T-cell (primary cell): Measurements from ENCODE around the gene ZSWIM4. TPM values are rescaled to one million over a fixed set of nuclear protein-coding genes. Genes with fewer than 3 reads are reported as not detected.

Experiments
- ATAC-seq, 4 experiments: fragments of 200-7000 bp in 3 of 4; fragments of 150-1000 bp in 1 of 4; cut with Tn5 transposase; replicated peaks in 1 of 4; 1 replicate in 3 of 4; 2 replicates in 1 of 4; pipeline ENCODE4 v1.10.0; 2021; ENCODE audit warnings: moderate library complexity in 3 of 4, mild to moderate bottlenecking in 2 of 4, moderate number of reproducible peaks in 1 of 4
- CTCF ChIA-PET, 2 donors: fragments of 300-600 bp; sonication (Branson Sonifier 250); formaldehyde crosslinking; loops; one replicate each; lab custom pipeline; 2022; ENCODE audit warnings: antibody characterized with exemption in 2 of 2; lab: Charles Lee
- POLR2A ChIA-PET, 2 donors: fragments of 300-600 bp; sonication (Branson Sonifier 250); formaldehyde crosslinking; loops; one replicate each; lab custom pipeline; 2022; ENCODE audit warnings: antibody characterized with exemption in 2 of 2; lab: Charles Lee
- DNase-seq, 35 experiments: peaks; one replicate each; pipeline versions ENCODE4 v3.0.0 to v3.0.0-alpha.2; 2013 to 2023
- H3K27ac ChIP-seq: one replicate; pipeline ENCODE4 v1.5.1; 2013; ENCODE audit warnings: low read length
- H3K27me3 ChIP-seq, 2 experiments: replicated peaks in 1 of 2; 1 replicate in 1 of 2; 2 replicates in 1 of 2; pipeline versions ENCODE4 v1.6.1 to v1.7.0; 2013; ENCODE audit warnings: low read length in 1 of 2, mixed read lengths in 1 of 2; ENCODE audit not compliant: control insufficient read depth in 2 of 2, insufficient read depth in 2 of 2; ENCODE audit errors: extremely low read depth in 1 of 2
- H3K36me3 ChIP-seq, 2 donors: 1 replicate in 1 of 2; 2 replicates in 1 of 2; pipeline versions ENCODE4 v1.6.1 to v1.7.0; 2013; ENCODE audit warnings: low read length in 1 of 2; ENCODE audit not compliant: control insufficient read depth in 2 of 2, insufficient read depth in 1 of 2; ENCODE audit errors: extremely low read depth in 1 of 2
- H3K4me1 ChIP-seq, 2 experiments: 1 replicate in 1 of 2; 2 replicates in 1 of 2; pipeline versions ENCODE4 v1.6.1 to v1.7.0; 2013; ENCODE audit warnings: low read length in 2 of 2, mixed read lengths in 1 of 2; ENCODE audit not compliant: insufficient read depth in 2 of 2, control insufficient read depth in 1 of 2; ENCODE audit errors: extremely low read depth in 1 of 2
- H3K4me3 ChIP-seq, 2 donors: 1 replicate in 1 of 2; 2 replicates in 1 of 2; pipeline versions ENCODE4 v1.5.1 to v1.7.0; 2013; ENCODE audit warnings: mild to moderate bottlenecking in 2 of 2, low read length in 1 of 2, moderate library complexity in 1 of 2; ENCODE audit not compliant: control insufficient read depth in 1 of 2; ENCODE audit errors: extremely low read depth in 1 of 2
- H3K9me3 ChIP-seq: 2 replicates; pipeline ENCODE4 v1.7.0; 2013
- H3K27ac Mint-ChIP-seq, 2 donors: one replicate each; pipeline ENCODE4 v1.8.0; 2020 to 2021; ENCODE audit warnings: mild to moderate bottlenecking in 2 of 2, mixed read lengths in 2 of 2
- H3K27me3 Mint-ChIP-seq, 2 donors: one replicate each; pipeline ENCODE4 v1.8.0; 2021 to 2022; ENCODE audit warnings: mixed read lengths in 2 of 2
- H3K36me3 Mint-ChIP-seq: one replicate; pipeline ENCODE4 v1.8.0; 2021; ENCODE audit warnings: mixed read lengths
- H3K4me1 Mint-ChIP-seq, 3 donors: one replicate each; pipeline ENCODE4 v1.8.0; 2020 to 2022; ENCODE audit warnings: mixed read lengths in 3 of 3, mild to moderate bottlenecking in 1 of 3
- H3K4me3 Mint-ChIP-seq, 3 donors: one replicate each; pipeline ENCODE4 v1.8.0; 2020 to 2022; ENCODE audit warnings: mild to moderate bottlenecking in 3 of 3, mixed read lengths in 3 of 3, moderate library complexity in 3 of 3
- H3K9me3 Mint-ChIP-seq, 3 donors: one replicate each; pipeline ENCODE4 v1.8.0; 2020 to 2022; ENCODE audit warnings: mixed read lengths in 3 of 3
- WGBS: methylation state at CpG from one replicate; pipeline ENCODE4 v1.1.5; 2013; ENCODE audit warnings: missing lambda C conversion rate; ENCODE audit not compliant: insufficient coverage; 5-methylcytosine and 5-hydroxymethylcytosine counted together
- total RNA-seq, 35 experiments: library from RNA in 6 of 35; stranded (reverse) in 6 of 35; fragments of 120-200 nt in 1 of 35; gene quantifications; one replicate each; pipeline versions ENCODE4 v1.2.1 to v1.2.4 and lab custom pipeline; 2013 to 2026

Gene ZSWIM4
- total RNA-seq, 5 donors from 2014 or later (not counting 1 experiment from before 2014, with no cell fraction given): 5.4 to 9.8 (median 9.0) TPM

DNA sequence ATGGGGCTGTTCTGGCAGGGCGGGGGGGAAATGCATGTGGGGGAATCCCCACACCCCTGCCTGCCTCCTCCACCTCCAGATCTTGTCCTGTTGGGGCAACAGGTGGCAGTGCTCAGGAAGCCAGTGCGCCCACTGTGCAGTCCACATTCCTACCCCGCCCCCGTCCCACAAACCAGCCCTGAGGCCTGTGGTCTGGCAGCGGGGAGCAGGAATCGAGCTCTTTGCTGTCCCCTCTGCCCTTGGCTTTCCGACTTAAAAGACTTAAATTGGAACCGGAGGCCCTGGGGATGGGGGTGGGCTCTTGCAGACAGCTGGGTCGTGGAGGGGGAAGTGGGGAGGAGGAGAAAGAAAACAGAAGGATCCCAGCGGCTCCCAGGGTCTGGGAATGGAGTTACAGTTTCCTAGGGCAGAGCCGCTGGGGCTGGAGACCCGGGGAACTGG lies 86.0 kb downstream of the ZSWIM4 start:
- ATAC-seq: no peak
- Mint-ChIP-seq H3K36me3 (no peaks in the 10 kb centered on the region), H3K9me3 (no peaks in the 10 kb centered on the region), H3K4me1 (peaks cover 37 to 45% (median 39%) of the 10 kb centered on the region in 3 donors), H3K4me3 (peak overlapping the region in 2 of 3 donors; percentile 41 to 71), H3K27me3 (no peaks in the 10 kb centered on the region), H3K27ac (peak overlapping the region; percentile 81 to 85)
- peaks cover 33 to 69% of the 10 kb centered on the region in 2 experiments for H3K4me1 ChIP-seq
- no peaks in the 10 kb centered on the region for H3K9me3 ChIP-seq
- peak overlapping the region; percentile 56 for H3K27ac ChIP-seq
- 21% methylated on average over 5 of the region's 12 CpGs for WGBS
- DNase-seq: peak in 2 of 35 experiments; percentile 18 to 58
- H3K36me3 ChIP-seq: no peaks in the 10 kb centered on the region
- peak overlapping the region; percentile 14 to 38 for H3K4me3 ChIP-seq
- POLR2A ChIA-PET: no interaction called here
- CTCF ChIA-PET: interaction anchor here (0.5 to 1.0 kb wide), 6 partner anchors 18 to 626 kb away, joined by 3 to 6 read pairs (median 3); no protein-coding TSS in a partner anchor
- H3K27me3 ChIP-seq: peaks cover 0 to 15% of the 10 kb centered on the region in 2 experiments

Other genes with a start within 250 kb of the ZSWIM4 start
- 100 to 1,000 TPM in 2 of 5 donors, 10 to 100 TPM in 3; 37.6 to 107 (median 94.3) TPM for gene MRI1, start 30.9 kb upstream of the ZSWIM4 start, total RNA-seq
- gene C19orf53, start 21.0 kb upstream of the ZSWIM4 start, total RNA-seq: 10 to 100 TPM; 69.7 to 82.1 (median 76.8) TPM
- gene NANOS3, start 81.7 kb downstream of the ZSWIM4 start, total RNA-seq: 1 to 10 TPM in 3 of 5 donors, under 1 TPM in 1, not detected in 1; 0.85 to 2.3 (median 1.5) TPM
- 1 to 10 TPM; 1.3 to 3.6 (median 1.7) TPM for gene BRME1, start 110.7 kb downstream of the ZSWIM4 start, total RNA-seq
- gene CC2D1A, start 110.8 kb downstream of the ZSWIM4 start, total RNA-seq: 10 to 100 TPM; 25.9 to 41.3 (median 37.4) TPM
- under 1 TPM in 1 of 5 donors, not detected in 4; 0.09 TPM for gene PODNL1, start 143.0 kb downstream of the ZSWIM4 start, total RNA-seq
- gene DCAF15, start 157.1 kb downstream of the ZSWIM4 start, total RNA-seq: 100 to 1,000 TPM in 3 of 5 donors, 10 to 100 TPM in 2; 67.3 to 118 (median 110) TPM
- 10 to 100 TPM; 18.4 to 27.1 (median 23.1) TPM for gene RFX1, start 210.9 kb downstream of the ZSWIM4 start, total RNA-seq
- not detected for gene RLN3, start 232.7 kb downstream of the ZSWIM4 start, total RNA-seq
- gene IL27RA, start 236.3 kb downstream of the ZSWIM4 start, total RNA-seq: 10 to 100 TPM; 44.2 to 82.4 (median 66.5) TPM